Measurements from ENCODE around the gene THSD7A. TPM values are rescaled to one million over a fixed set of nuclear protein-coding genes. Genes with fewer than 3 reads are reported as not detected.

The THSD7A gene
- total RNA-seq, 1 donor from 2014 or later: 0.26 TPM

- FAIRE-seq (no peak), DNase-seq (ENCODE audit: low read depth) (no peak)
- Histone ChIP-seq H3K36me3 (ENCODE audit: control insufficient read depth, insufficient read depth, low read length) (no peaks in the 10 kb centered on the region), H3K4me3 (ENCODE audit: low read depth, low read length) (no peak overlapping the region), H3K27me3 (ENCODE audit: control insufficient read depth, insufficient read depth, low read length) (no peaks in the 10 kb centered on the region)
- TF ChIP-seq CTCF (IDR thresholded peaks at IDR 0.05; ENCODE audit: insufficient read depth, low read length, severe bottlenecking): no peak
Measured at GRCh38 chr7:11332186-11332864, 499.7 kb downstream of the THSD7A start.

GRCh38 chr7:11331128-11332102 is 500.6 kb downstream of the THSD7A start:
- H3K4me3 ChIP-seq (ENCODE audit: low read depth, low read length): no peak overlapping the region
- DNase-seq (ENCODE audit: low read depth): peak; percentile 38
- TF ChIP-seq CTCF (IDR thresholded peaks at IDR 0.05; ENCODE audit: insufficient read depth, low read length, severe bottlenecking): no peak
- FAIRE-seq: no peak
- H3K36me3 ChIP-seq (ENCODE audit: control insufficient read depth, insufficient read depth, low read length): no peaks in the 10 kb centered on the region
- no peaks in the 10 kb centered on the region for H3K27me3 ChIP-seq (ENCODE audit: control insufficient read depth, insufficient read depth, low read length)

GRCh38 chr7:11330717-11331116 is 501.3 kb downstream of the THSD7A start:
- H3K4me3 ChIP-seq (ENCODE audit: low read depth, low read length): no peak overlapping the region
- no peaks in the 10 kb centered on the region for H3K27me3 ChIP-seq (ENCODE audit: control insufficient read depth, insufficient read depth, low read length)
- H3K36me3 ChIP-seq (ENCODE audit: control insufficient read depth, insufficient read depth, low read length): no peaks in the 10 kb centered on the region
- TF ChIP-seq CTCF (IDR thresholded peaks at IDR 0.05; ENCODE audit: insufficient read depth, low read length, severe bottlenecking): no peak
- DNase-seq (ENCODE audit: low read depth) (no peak), FAIRE-seq (no peak)

- DNase-seq (ENCODE audit: low read depth): no peak
- no peak for TF ChIP-seq CTCF (IDR thresholded peaks at IDR 0.05; ENCODE audit: insufficient read depth, low read length, severe bottlenecking)
- no peaks in the 10 kb centered on the region for H3K27me3 ChIP-seq (ENCODE audit: control insufficient read depth, insufficient read depth, low read length)
- H3K36me3 ChIP-seq (ENCODE audit: control insufficient read depth, insufficient read depth, low read length): no peaks in the 10 kb centered on the region
- peak; percentile 32 for FAIRE-seq
- no peak overlapping the region for H3K4me3 ChIP-seq (ENCODE audit: low read depth, low read length)
Measured at GRCh38 chr7:11330208-11330607, 501.8 kb downstream of the THSD7A start.

- Histone ChIP-seq H3K4me3 (ENCODE audit: low read depth, low read length) (no peak overlapping the region), H3K27me3 (ENCODE audit: control insufficient read depth, insufficient read depth, low read length) (no peaks in the 10 kb centered on the region), H3K36me3 (ENCODE audit: control insufficient read depth, insufficient read depth, low read length) (no peaks in the 10 kb centered on the region)
- TF ChIP-seq CTCF (IDR thresholded peaks at IDR 0.05; ENCODE audit: insufficient read depth, low read length, severe bottlenecking): no peak
- FAIRE-seq (no peak), DNase-seq (ENCODE audit: low read depth) (no peak)
Measured at GRCh38 chr7:11329626-11330025, 502.4 kb downstream of the THSD7A start.

All from bronchial epithelial cell (primary cell).